Keratinocyte (primary cell): ENCODE results near the gene ZNF808. TPM values are rescaled to one million over a fixed set of nuclear protein-coding genes. Genes with fewer than 3 reads are reported as not detected.

Source experiments
- DNase-seq: peaks from one replicate; pipeline ENCODE4 v3.0.0-alpha.2; 2011; ENCODE audit warnings: low read depth, missing footprints, low spot score
- FAIRE-seq: peaks from 2 replicates; lab custom pipeline; 2011; peaks lifted over from hg19 to GRCh38; lab: Jason Lieb, UNC
- H2AFZ ChIP-seq: 2 replicates; pipeline ENCODE4 v1.6.0; 2012; ENCODE audit warnings: low read length, control low read depth, inconsistent platforms; ENCODE audit not compliant: control insufficient read depth
- H3K27ac ChIP-seq: 2 replicates; pipeline ENCODE4 v1.5.1; 2011; ENCODE audit warnings: low read length; ENCODE audit not compliant: control insufficient read depth, insufficient read depth
- H3K27me3 ChIP-seq: 3 replicates; pipeline ENCODE4 v1.6.0; 2011; ENCODE audit warnings: low read length; ENCODE audit not compliant: control insufficient read depth, insufficient read depth; ENCODE audit errors: extremely low read depth
- H3K36me3 ChIP-seq, 2 experiments: 2 replicates in 1 of 2; 3 replicates in 1 of 2; pipeline ENCODE4 v1.5.1; 2011; ENCODE audit warnings: low read length in 2 of 2, mild to moderate bottlenecking in 1 of 2; ENCODE audit not compliant: control insufficient read depth in 2 of 2, insufficient read depth in 2 of 2; ENCODE audit errors: extremely low read depth in 1 of 2
- H3K4me1 ChIP-seq: 3 replicates; pipeline ENCODE4 v1.5.1; 2011; ENCODE audit warnings: low read length; ENCODE audit not compliant: control insufficient read depth, insufficient read depth; ENCODE audit errors: extremely low read depth
- H3K4me2 ChIP-seq: 3 replicates; pipeline ENCODE4 v1.6.0; 2011; ENCODE audit warnings: low read depth, low read length; ENCODE audit not compliant: control insufficient read depth, insufficient read depth; ENCODE audit errors: extremely low read depth
- H3K4me3 ChIP-seq, 3 experiments: fragments of 200-600 bp in 1 of 3; sonication (generic) in 1 of 3; 2 replicates in 2 of 3; 3 replicates in 1 of 3; pipeline ENCODE4 v1.5.1; 2011 to 2016; ENCODE audit warnings: low read length in 3 of 3, mild to moderate bottlenecking in 3 of 3, control low read depth in 2 of 3, inconsistent platforms in 1 of 3, low read depth in 1 of 3, mixed read lengths in 1 of 3, mixed run types in 1 of 3, moderate library complexity in 1 of 3; ENCODE audit not compliant: control insufficient read depth in 2 of 3, insufficient read depth in 2 of 3; ENCODE audit errors: extremely low read depth in 1 of 3
- H3K79me2 ChIP-seq: 2 replicates; pipeline ENCODE4 v1.6.0; 2012; ENCODE audit warnings: low read length; ENCODE audit not compliant: control insufficient read depth, insufficient read depth
- H3K9ac ChIP-seq: 3 replicates; pipeline ENCODE4 v1.6.0; 2011; ENCODE audit warnings: low read length; ENCODE audit not compliant: control insufficient read depth, insufficient read depth; ENCODE audit errors: extremely low read depth
- H3K9me1 ChIP-seq: 3 replicates; pipeline ENCODE4 v1.6.0; 2011; ENCODE audit warnings: low read length; ENCODE audit not compliant: control insufficient read depth, insufficient read depth; ENCODE audit errors: extremely low read depth
- H3K9me3 ChIP-seq: 2 replicates; pipeline ENCODE4 v1.5.1; 2012; ENCODE audit warnings: low read depth, low read length; ENCODE audit not compliant: control insufficient read depth
- H4K20me1 ChIP-seq: 3 replicates; pipeline ENCODE4 v1.6.0; 2011; ENCODE audit warnings: low read length; ENCODE audit not compliant: control insufficient read depth, insufficient read depth; ENCODE audit errors: extremely low read depth
- EZH2 ChIP-seq: IDR thresholded peaks from one replicate; pipeline ENCODE4 v1.6.1; 2012; ENCODE audit warnings: inconsistent platforms, mild to moderate bottlenecking, low read length, moderate library complexity
- dilution Hi-C: fragments of 300-500 bp; cut with MboI; formaldehyde crosslinking; loops from one replicate; pipeline ENCODE4 v1.7.0; 2020; ENCODE audit warnings: low sequenced_read_pairs; ENCODE audit not compliant: extremely low pct_ligation_motif_present
- polyA plus RNA-seq, 5 experiments: library from polyadenylated mRNA; depleted of rRNA in 3 of 5; stranded (reverse) in 3 of 5; stranded (forward) in 1 of 5; unstranded in 1 of 5; fragments of >200 nt; gene quantifications; 1 replicate in 1 of 5; 2 replicates in 3 of 5; 3 replicates in 1 of 5; pipeline versions ENCODE4 v1.2.1 to v1.2.3, GENCODE V29; 2011 to 2012; ENCODE audit warnings: missing spikeins in 2 of 5, low read depth in 1 of 5, low replicate concordance in 1 of 5
- TF ChIP-seq, protein P1 (sequence below), 3 experiments: IDR thresholded peaks in 1 of 3; conservative IDR thresholded peaks in 1 of 3; optimal IDR thresholded peaks in 1 of 3; 2 replicates in 2 of 3; 3 replicates in 1 of 3; pipeline versions ENCODE3 to v1.5.1; 2011; ENCODE audit warnings: low read length in 3 of 3, mild to moderate bottlenecking in 3 of 3, moderate library complexity in 2 of 3, control low read depth in 1 of 3, inconsistent platforms in 1 of 3; ENCODE audit not compliant: insufficient read depth in 2 of 3; ENCODE audit errors: extremely low read depth in 1 of 3

The ZNF808 gene
- polyA plus RNA-seq, 1 donor (not counting 4 experiments of a cell fraction or from before 2014, with no cell fraction given) = 6.8 TPM

- H2AFZ ChIP-seq = peak within 1 kb of the TSS; percentile 97
- FAIRE-seq = peak; percentile 48
Measured at GRCh38 chr19:52570000-52570861, 42.8 kb downstream of the ZNF808 start, which contains the start of gene ZNF701. Gene ZNF701, plus strand, starts transcription at chr19:52570287. Its CDS starts 3,861 bp downstream, at chr19:52574148.

DNA sequence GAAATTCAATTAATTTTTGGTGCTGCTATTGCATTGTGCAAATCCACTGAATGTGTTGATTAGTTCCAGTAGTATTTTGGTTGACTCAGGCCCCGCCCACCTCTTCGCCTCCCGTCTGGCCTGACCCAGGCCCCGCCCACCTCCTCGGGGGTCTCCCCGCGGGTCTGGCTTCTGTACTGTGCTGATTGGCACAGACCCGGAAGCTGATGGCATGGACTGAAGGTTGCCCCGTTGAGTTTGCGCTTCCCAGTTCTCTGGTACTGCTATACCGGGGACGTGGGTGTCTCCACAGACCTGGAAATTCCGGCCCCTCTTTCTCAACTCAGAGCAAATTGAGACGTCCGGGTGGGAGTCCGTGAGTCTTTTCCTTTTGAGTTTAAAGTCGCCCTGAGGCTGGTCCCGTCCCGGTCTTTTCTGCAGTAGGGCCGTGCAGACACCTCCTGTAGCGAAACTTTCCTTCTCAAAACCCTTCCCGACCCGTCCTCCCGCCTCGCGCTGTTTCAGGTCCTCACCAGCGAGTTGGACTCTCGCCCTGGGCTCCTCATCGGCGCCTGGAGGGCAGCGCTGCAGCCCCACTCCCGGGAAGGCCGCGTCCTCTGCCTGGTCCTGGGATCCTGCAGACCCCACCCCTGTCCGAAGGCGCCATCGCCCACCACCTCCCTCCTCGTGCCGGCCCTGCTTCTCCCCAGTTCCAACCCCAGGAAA lies 57.4 kb downstream of the ZNF808 start:
- H3K4me1 ChIP-seq = no peaks in the 10 kb centered on the region
- FAIRE-seq = no peak
- H4K20me1 ChIP-seq = no peaks in the 10 kb centered on the region
- H3K27me3 ChIP-seq = no peaks in the 10 kb centered on the region
- no peak overlapping the region for H3K27ac ChIP-seq
- DNase-seq = no peak
- peaks cover 17% of the 10 kb centered on the region for H3K9me3 ChIP-seq
- dilution Hi-C loops = no loop called here
- no peak overlapping the region for H3K9ac ChIP-seq
- no peaks in the 10 kb centered on the region for H3K79me2 ChIP-seq
- H3K9me1 ChIP-seq = no peaks in the 10 kb centered on the region
- no peak overlapping the region for H2AFZ ChIP-seq
- peaks cover 5 to 8% of the 10 kb centered on the region in 2 experiments for H3K36me3 ChIP-seq
- H3K4me2 ChIP-seq = no peak overlapping the region
- no peak for TF ChIP-seq EZH2
- TF ChIP-seq, protein P1, sequence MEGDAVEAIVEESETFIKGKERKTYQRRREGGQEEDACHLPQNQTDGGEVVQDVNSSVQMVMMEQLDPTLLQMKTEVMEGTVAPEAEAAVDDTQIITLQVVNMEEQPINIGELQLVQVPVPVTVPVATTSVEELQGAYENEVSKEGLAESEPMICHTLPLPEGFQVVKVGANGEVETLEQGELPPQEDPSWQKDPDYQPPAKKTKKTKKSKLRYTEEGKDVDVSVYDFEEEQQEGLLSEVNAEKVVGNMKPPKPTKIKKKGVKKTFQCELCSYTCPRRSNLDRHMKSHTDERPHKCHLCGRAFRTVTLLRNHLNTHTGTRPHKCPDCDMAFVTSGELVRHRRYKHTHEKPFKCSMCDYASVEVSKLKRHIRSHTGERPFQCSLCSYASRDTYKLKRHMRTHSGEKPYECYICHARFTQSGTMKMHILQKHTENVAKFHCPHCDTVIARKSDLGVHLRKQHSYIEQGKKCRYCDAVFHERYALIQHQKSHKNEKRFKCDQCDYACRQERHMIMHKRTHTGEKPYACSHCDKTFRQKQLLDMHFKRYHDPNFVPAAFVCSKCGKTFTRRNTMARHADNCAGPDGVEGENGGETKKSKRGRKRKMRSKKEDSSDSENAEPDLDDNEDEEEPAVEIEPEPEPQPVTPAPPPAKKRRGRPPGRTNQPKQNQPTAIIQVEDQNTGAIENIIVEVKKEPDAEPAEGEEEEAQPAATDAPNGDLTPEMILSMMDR (optimal IDR thresholded peaks at IDR 0.05 in 1 of 3, IDR thresholded peaks at IDR 0.05 in 1 of 3, conservative IDR thresholded peaks at IDR 0.05 in 1 of 3; ENCODE audit: extremely low read depth in 1 of 3, insufficient read depth in 2 of 3, low read length in 3 of 3) = no peak
- H3K4me3 ChIP-seq = no peak overlapping the region

More at GRCh38 chr19:52570000-52570861, 42.8 kb downstream of the ZNF808 start, which contains the start of gene ZNF701:
- Histone ChIP-seq H3K36me3 (peaks cover 5 to 6% of the 10 kb centered on the region in 2 experiments), H3K9me3 (no peaks in the 10 kb centered on the region), H3K27me3 (no peaks in the 10 kb centered on the region), H3K4me1 (peaks cover 8% of the 10 kb centered on the region), H4K20me1 (no peaks in the 10 kb centered on the region), H3K79me2 (peaks cover 10% of the 10 kb centered on the region), H3K27ac (peak within 1 kb of the TSS; percentile 96), H3K9ac (peak within 1 kb of the TSS; percentile 96), H3K4me3 (peak within 1 kb of the TSS; percentile 59 to 95 (median 87)), H3K4me2 (peak within 1 kb of the TSS; percentile 97), H3K9me1 (no peaks in the 10 kb centered on the region)
- dilution Hi-C loops = no loop called here
- DNase-seq = peak; percentile 53
- no peak for TF ChIP-seq EZH2
- TF ChIP-seq, protein P1 (optimal IDR thresholded peaks at IDR 0.05 in 1 of 3, IDR thresholded peaks at IDR 0.05 in 1 of 3, conservative IDR thresholded peaks at IDR 0.05 in 1 of 3; ENCODE audit: extremely low read depth in 1 of 3, insufficient read depth in 2 of 3, low read length in 3 of 3) = peak in 1 of 3 experiments; percentile 16
